GM12891 (cell line): ENCODE results near the gene TTC39A.

Experiments
- DNase-seq: peaks from one replicate; pipeline ENCODE4 v3.0.0; 2011; ENCODE audit warnings: low spot score; ENCODE audit not compliant: insufficient read length
- FAIRE-seq: peaks from 2 replicates; lab custom pipeline; 2011; peaks lifted over from hg19 to GRCh38; lab: Jason Lieb, UNC
- PAX5 ChIP-seq: IDR thresholded peaks from 2 replicates; pipeline ENCODE4 v1.6.1; 2011; ENCODE audit warnings: low read length, moderate library complexity, mild to moderate bottlenecking; ENCODE audit not compliant: insufficient read depth, severe bottlenecking
- POLR2A ChIP-seq: IDR thresholded peaks from 2 replicates; pipeline ENCODE4 v1.6.1; 2011; ENCODE audit warnings: low read depth, low read length, control low read depth
- POLR2AphosphoS5 ChIP-seq: IDR thresholded peaks from 2 replicates; pipeline ENCODE4 v1.6.1; 2011; ENCODE audit warnings: low read depth, low read length, control low read depth
- POU2F2 ChIP-seq: IDR thresholded peaks from 2 replicates; pipeline ENCODE4 v1.6.1; 2011; ENCODE audit warnings: low read depth, mild to moderate bottlenecking, control low read depth, low read length, moderate library complexity
- SPI1 ChIP-seq: IDR thresholded peaks from 2 replicates; pipeline ENCODE4 v1.6.1; 2011; ENCODE audit warnings: low read depth, low read length, control low read depth
- TAF1 ChIP-seq: IDR thresholded peaks from 2 replicates; pipeline ENCODE4 v1.6.1; 2011; ENCODE audit warnings: low read depth, low read length, control low read depth

The TTC39A gene

GRCh38 chr1:51299981-51300670 lies 30.2 kb downstream of the TTC39A start:
- peak; percentile 45 for FAIRE-seq
- TF ChIP-seq TAF1 (no peak), SPI1 (no peak), POLR2AphosphoS5 (no peak), POU2F2 (no peak), PAX5 (no peak), POLR2A (no peak)
- DNase-seq = no peak

GRCh38 chr1:51299185-51299885 lies 31.0 kb downstream of the TTC39A start:
- FAIRE-seq = no peak
- no peak for DNase-seq
- TF ChIP-seq PAX5 (no peak), POU2F2 (no peak), TAF1 (no peak), POLR2AphosphoS5 (no peak), POLR2A (no peak), SPI1 (no peak)

GRCh38 chr1:51298322-51298705 lies 32.0 kb downstream of the TTC39A start:
- FAIRE-seq (no peak), DNase-seq (no peak)
- TF ChIP-seq POU2F2 (no peak), PAX5 (no peak), TAF1 (no peak), SPI1 (no peak), POLR2AphosphoS5 (no peak), POLR2A (no peak)

GRCh38 chr1:51297401-51298321 lies 32.7 kb downstream of the TTC39A start:
- FAIRE-seq (peak; percentile 63), DNase-seq (no peak)
- TF ChIP-seq SPI1 = no peak
- no peak for TF ChIP-seq POLR2AphosphoS5
- no peak for TF ChIP-seq POU2F2
- TF ChIP-seq POLR2A = no peak
- TF ChIP-seq PAX5 = no peak
- no peak for TF ChIP-seq TAF1

- FAIRE-seq (peak; percentile 78), DNase-seq (peak; percentile 76)
- TF ChIP-seq SPI1 (no peak), TAF1 (0 out of 2 replicates have a peak, but pooled peaks have one; percentile 19), POLR2AphosphoS5 (no peak), POLR2A (no peak)
These were observed 33.7 kb downstream of the TTC39A start for GRCh38 chr1:51296383-51297357.

- DNase-seq = no peak
- no peak for FAIRE-seq
- no peak for TF ChIP-seq POLR2AphosphoS5
- TF ChIP-seq POU2F2 = no peak
- no peak for TF ChIP-seq SPI1
- TF ChIP-seq POLR2A = no peak
- TF ChIP-seq TAF1 = no peak
- TF ChIP-seq PAX5 = no peak
These were observed 34.4 kb downstream of the TTC39A start for GRCh38 chr1:51295926-51296325.

GRCh38 chr1:51294566-51295184 lies 35.7 kb downstream of the TTC39A start:
- FAIRE-seq (no peak), DNase-seq (no peak)

More at GRCh38 chr1:51294566-51295184, 35.7 kb downstream of the TTC39A start:
- no peak for TF ChIP-seq POU2F2
- no peak for TF ChIP-seq TAF1
- TF ChIP-seq POLR2AphosphoS5 = no peak
- TF ChIP-seq SPI1 = no peak
- TF ChIP-seq POLR2A = no peak
- TF ChIP-seq PAX5 = no peak
